Right lobe of liver (tissue), 4 donors: ENCODE measurements around the gene AMZ1.

Experiments used
- POLR2A ChIP-seq: fragments of 450-650 bp; IDR thresholded peaks from one replicate; pipeline ENCODE4 v1.6.1; 2017; ENCODE audit warnings: antibody characterized with exemption, mild to moderate bottlenecking
- TF ChIP-seq, protein P1 (sequence below), 4 donors: fragments of 200-600 bp in 3 of 4; fragments of 450-650 bp in 1 of 4; IDR thresholded peaks; one replicate each; pipeline versions ENCODE4 v1.5.1 to v1.8.0; 2016 to 2022; ENCODE audit warnings: antibody characterized with exemption in 4 of 4, mild to moderate bottlenecking in 2 of 4
- donor health status: DM: no; HTN: no; CAD: no.
- donor health status: DM: no; HTN: no; CAD: no.
- donor health status: DM: no; HTN: yes; CAD: no.

- TF ChIP-seq, protein P1, sequence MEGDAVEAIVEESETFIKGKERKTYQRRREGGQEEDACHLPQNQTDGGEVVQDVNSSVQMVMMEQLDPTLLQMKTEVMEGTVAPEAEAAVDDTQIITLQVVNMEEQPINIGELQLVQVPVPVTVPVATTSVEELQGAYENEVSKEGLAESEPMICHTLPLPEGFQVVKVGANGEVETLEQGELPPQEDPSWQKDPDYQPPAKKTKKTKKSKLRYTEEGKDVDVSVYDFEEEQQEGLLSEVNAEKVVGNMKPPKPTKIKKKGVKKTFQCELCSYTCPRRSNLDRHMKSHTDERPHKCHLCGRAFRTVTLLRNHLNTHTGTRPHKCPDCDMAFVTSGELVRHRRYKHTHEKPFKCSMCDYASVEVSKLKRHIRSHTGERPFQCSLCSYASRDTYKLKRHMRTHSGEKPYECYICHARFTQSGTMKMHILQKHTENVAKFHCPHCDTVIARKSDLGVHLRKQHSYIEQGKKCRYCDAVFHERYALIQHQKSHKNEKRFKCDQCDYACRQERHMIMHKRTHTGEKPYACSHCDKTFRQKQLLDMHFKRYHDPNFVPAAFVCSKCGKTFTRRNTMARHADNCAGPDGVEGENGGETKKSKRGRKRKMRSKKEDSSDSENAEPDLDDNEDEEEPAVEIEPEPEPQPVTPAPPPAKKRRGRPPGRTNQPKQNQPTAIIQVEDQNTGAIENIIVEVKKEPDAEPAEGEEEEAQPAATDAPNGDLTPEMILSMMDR (IDR thresholded peaks at IDR 0.05): no peak
- TF ChIP-seq POLR2A: no peak
Measured at GRCh38 chr7:2651847-2652735, 35.9 kb upstream of the AMZ1 start.
